Measurements from ENCODE around the gene PSMD6.

The PSMD6 gene

GRCh38 chr3:63976872-63977200, 46.5 kb downstream of the PSMD6 start:
- no peak for DNase-seq (ENCODE audit: low read depth)

GRCh38 chr3:63976161-63976871, 47.0 kb downstream of the PSMD6 start:
- no peak for DNase-seq (ENCODE audit: low read depth)

GRCh38 chr3:63975723-63976122, 47.6 kb downstream of the PSMD6 start:
- no peak for DNase-seq (ENCODE audit: low read depth)

- no peak for DNase-seq (ENCODE audit: low read depth)
Measured at GRCh38 chr3:63974451-63974850, 48.8 kb downstream of the PSMD6 start.

- no peak for DNase-seq (ENCODE audit: low read depth)
Measured at GRCh38 chr3:63973406-63973805, 49.9 kb downstream of the PSMD6 start.

GRCh38 chr3:63972987-63973386, 50.3 kb downstream of the PSMD6 start:
- DNase-seq (ENCODE audit: low read depth): no peak

- no peak for DNase-seq (ENCODE audit: low read depth)
Measured at GRCh38 chr3:63972196-63972595, 51.1 kb downstream of the PSMD6 start.

GRCh38 chr3:63970631-63971475, 52.4 kb downstream of the PSMD6 start:
- no peak for DNase-seq (ENCODE audit: low read depth)

GRCh38 chr3:63969876-63970275, 53.4 kb downstream of the PSMD6 start:
- no peak for DNase-seq (ENCODE audit: low read depth)

GRCh38 chr3:63968612-63969350, 54.5 kb downstream of the PSMD6 start:
- no peak for DNase-seq (ENCODE audit: low read depth)

GRCh38 chr3:63967675-63968611, 55.4 kb downstream of the PSMD6 start:
- DNase-seq (ENCODE audit: low read depth): no peak

GRCh38 chr3:63966871-63967270, 56.4 kb downstream of the PSMD6 start:
- no peak for DNase-seq (ENCODE audit: low read depth)

- DNase-seq (ENCODE audit: low read depth): no peak
Measured at GRCh38 chr3:63966007-63966406, 57.3 kb downstream of the PSMD6 start.

GRCh38 chr3:63964681-63965485, 58.4 kb downstream of the PSMD6 start:
- no peak for DNase-seq (ENCODE audit: low read depth)

- no peak for DNase-seq (ENCODE audit: low read depth)
Measured at GRCh38 chr3:63963496-63963895, 59.8 kb downstream of the PSMD6 start.

- no peak for DNase-seq (ENCODE audit: low read depth)
Measured at GRCh38 chr3:63961891-63962290, 61.4 kb downstream of the PSMD6 start.
